Subcutaneous abdominal adipose tissue (tissue), 5 donors: ENCODE measurements around the gene NINJ2.

Source experiments
- H3K27ac ChIP-seq: one replicate; pipeline ENCODE4 v1.7.0; 2013; ENCODE audit warnings: low read depth, mild to moderate bottlenecking, inconsistent platforms, low read length, moderate library complexity
- H3K27me3 ChIP-seq, 5 donors: one replicate each; pipeline ENCODE4 v1.7.0; 2013; ENCODE audit warnings: low read length in 5 of 5, inconsistent platforms in 1 of 5; ENCODE audit not compliant: control insufficient read depth in 5 of 5, insufficient read depth in 4 of 5
- H3K36me3 ChIP-seq, 5 donors: one replicate each; pipeline ENCODE4 v1.7.0; 2013; ENCODE audit warnings: low read length in 5 of 5; ENCODE audit not compliant: control insufficient read depth in 5 of 5, insufficient read depth in 5 of 5
- H3K4me1 ChIP-seq, 5 donors: one replicate each; pipeline ENCODE4 v1.7.0; 2013; ENCODE audit warnings: low read length in 5 of 5, mild to moderate bottlenecking in 3 of 5, moderate library complexity in 1 of 5; ENCODE audit not compliant: control insufficient read depth in 5 of 5, insufficient read depth in 5 of 5
- H3K4me3 ChIP-seq, 5 donors: one replicate each; pipeline ENCODE4 v1.7.0; 2013; ENCODE audit warnings: low read length in 5 of 5, low read depth in 1 of 5
- H3K9ac ChIP-seq, 5 donors: one replicate each; pipeline ENCODE4 v1.7.0; 2013; ENCODE audit warnings: low read length in 5 of 5, mild to moderate bottlenecking in 4 of 5, moderate library complexity in 3 of 5
- H3K9me3 ChIP-seq, 5 donors: one replicate each; pipeline ENCODE4 v1.7.0; 2013; ENCODE audit warnings: low read length in 5 of 5; ENCODE audit not compliant: control insufficient read depth in 5 of 5
- donor health status: healthy.
- donor health status: healthy.
- donor health status: healthy.
- donor health status: healthy.
- donor health status: healthy.

NINJ2 gene

GRCh38 chr12:546920-547845, 116.1 kb downstream of the NINJ2 start:
- peak overlapping the region in 2 of 5 donors; percentile 18 to 25 for H3K4me3 ChIP-seq
- H3K27ac ChIP-seq = no peak overlapping the region
- H3K27me3 ChIP-seq = peaks cover 13 to 27% (median 22%) of the 10 kb centered on the region in 5 donors
- H3K36me3 ChIP-seq = no peaks in the 10 kb centered on the region
- H3K9ac ChIP-seq = no peak overlapping the region
- H3K4me1 ChIP-seq = peaks cover 0 to 18% (median 8%) of the 10 kb centered on the region in 5 donors
- H3K9me3 ChIP-seq = no peaks in the 10 kb centered on the region

DNA sequence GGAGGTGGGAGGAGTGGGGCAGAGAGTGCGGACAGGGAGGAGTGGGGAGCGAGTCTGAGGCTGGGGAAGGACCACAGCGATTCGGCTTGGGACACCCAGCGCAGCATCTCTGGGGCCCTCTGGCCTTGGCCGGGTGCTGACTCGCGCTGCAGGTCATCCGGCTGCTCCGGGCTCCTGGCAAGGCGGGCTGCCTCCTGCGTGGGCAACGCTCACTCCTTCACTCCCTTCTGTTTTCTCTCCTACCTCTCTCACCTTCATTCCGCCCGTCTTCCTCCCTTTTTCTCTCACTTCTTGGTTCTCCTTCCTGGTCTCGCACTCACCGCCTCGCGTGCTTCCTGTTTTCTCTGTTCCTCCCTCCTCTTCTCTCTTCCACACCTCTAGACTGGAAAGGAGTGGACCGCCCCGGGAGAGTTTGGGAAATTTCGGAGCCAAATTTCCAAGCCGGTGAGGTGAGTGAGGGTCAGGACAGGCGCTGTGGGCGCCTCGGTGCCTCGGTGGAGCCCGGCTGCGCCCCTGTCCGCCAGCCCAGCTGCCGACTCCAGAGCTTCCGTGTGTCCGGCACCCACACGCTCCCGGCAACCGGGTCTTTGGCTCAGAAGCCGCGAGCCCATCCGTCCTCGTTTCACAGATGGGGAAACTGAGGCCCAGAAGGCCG, 116.9 kb downstream of the NINJ2 start:
- peaks cover 0 to 16% (median 8%) of the 10 kb centered on the region in 5 donors for H3K4me1 ChIP-seq
- H3K9me3 ChIP-seq = no peaks in the 10 kb centered on the region
- H3K27ac ChIP-seq = no peak overlapping the region
- H3K9ac ChIP-seq = no peak overlapping the region
- H3K27me3 ChIP-seq = peaks cover 10 to 27% (median 22%) of the 10 kb centered on the region in 5 donors
- peak overlapping the region in 1 of 5 donors; percentile 25 for H3K4me3 ChIP-seq
- no peaks in the 10 kb centered on the region for H3K36me3 ChIP-seq

DNA sequence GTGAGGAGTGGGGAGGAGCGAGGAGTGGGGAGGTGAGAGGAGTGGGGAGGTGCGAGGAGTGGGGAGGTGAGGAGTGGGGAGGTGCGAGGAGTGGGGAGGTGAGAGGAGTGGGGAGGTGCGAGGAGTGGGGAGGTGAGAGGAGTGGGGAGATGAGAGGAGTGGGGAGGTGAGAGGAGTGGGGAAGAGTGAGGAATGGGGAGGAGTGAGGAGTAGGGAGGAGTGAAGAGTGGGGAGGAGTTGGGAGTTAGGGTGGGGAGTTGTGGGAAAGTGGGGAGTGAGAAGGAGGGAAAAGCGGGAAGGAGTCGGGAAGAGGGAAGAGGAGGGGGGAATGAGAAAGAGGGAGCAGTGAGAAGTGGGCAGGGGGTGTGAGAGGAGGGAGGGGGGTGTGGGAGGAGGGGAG, 117.4 kb downstream of the NINJ2 start:
- peaks cover 0 to 16% (median 8%) of the 10 kb centered on the region in 5 donors for H3K4me1 ChIP-seq
- H3K9me3 ChIP-seq = no peaks in the 10 kb centered on the region
- H3K9ac ChIP-seq = no peak overlapping the region
- no peak overlapping the region for H3K4me3 ChIP-seq
- H3K27me3 ChIP-seq = peaks cover 10 to 25% (median 22%) of the 10 kb centered on the region in 5 donors
- H3K27ac ChIP-seq = no peak overlapping the region
- no peaks in the 10 kb centered on the region for H3K36me3 ChIP-seq

DNA sequence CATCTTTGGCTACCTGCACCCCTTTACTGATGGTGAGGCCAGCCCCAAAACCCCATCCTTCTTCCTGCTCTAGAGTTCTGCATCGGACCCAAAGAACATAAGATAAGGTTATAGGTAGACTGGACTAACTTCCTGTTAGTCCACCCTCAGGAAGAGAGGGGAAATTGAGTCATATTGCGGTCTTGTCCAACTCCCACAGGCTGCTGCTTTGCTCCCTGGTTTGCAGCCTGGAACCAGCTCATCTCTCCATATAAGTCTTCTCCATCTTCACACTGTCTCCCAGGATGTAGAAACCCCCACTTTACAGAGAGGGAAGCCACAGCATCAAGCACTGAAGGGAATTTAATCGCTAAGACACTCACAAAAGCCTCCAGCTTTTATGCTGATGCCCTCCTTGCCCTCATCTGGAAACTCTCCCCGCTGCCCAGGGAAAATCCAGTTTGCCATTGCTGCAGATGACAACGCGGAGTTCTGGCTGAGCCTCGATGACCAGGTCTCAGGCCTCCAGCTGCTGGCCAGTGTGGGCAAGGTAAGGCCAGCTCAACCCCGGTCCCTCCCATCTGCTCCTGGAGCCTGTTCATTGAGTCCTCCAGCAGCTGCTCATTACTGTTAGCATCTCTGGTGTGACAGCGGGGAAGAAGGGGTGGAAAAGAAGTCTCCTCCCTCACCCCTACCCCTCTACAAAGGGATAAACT, 118.2 kb downstream of the NINJ2 start:
- H3K9me3 ChIP-seq = no peaks in the 10 kb centered on the region
- no peak overlapping the region for H3K4me3 ChIP-seq
- no peaks in the 10 kb centered on the region for H3K36me3 ChIP-seq
- no peak overlapping the region for H3K27ac ChIP-seq
- H3K4me1 ChIP-seq = peaks cover 0 to 16% (median 8%) of the 10 kb centered on the region in 5 donors
- peaks cover 10 to 25% (median 22%) of the 10 kb centered on the region in 5 donors for H3K27me3 ChIP-seq
- H3K9ac ChIP-seq = no peak overlapping the region

- Histone ChIP-seq H3K36me3 (no peaks in the 10 kb centered on the region), H3K9me3 (no peaks in the 10 kb centered on the region), H3K9ac (no peak overlapping the region), H3K4me3 (no peak overlapping the region), H3K27ac (no peak overlapping the region), H3K27me3 (peaks cover 10 to 25% (median 22%) of the 10 kb centered on the region in 5 donors), H3K4me1 (peaks cover 0 to 18% (median 8%) of the 10 kb centered on the region in 5 donors)
These were observed 119.1 kb downstream of the NINJ2 start for GRCh38 chr12:544142-544541.

GRCh38 chr12:543114-543451, 120.2 kb downstream of the NINJ2 start:
- H3K9ac ChIP-seq = no peak overlapping the region
- H3K4me3 ChIP-seq = no peak overlapping the region
- peaks cover 10 to 22% (median 22%) of the 10 kb centered on the region in 5 donors for H3K27me3 ChIP-seq
- H3K36me3 ChIP-seq = no peaks in the 10 kb centered on the region
- no peaks in the 10 kb centered on the region for H3K9me3 ChIP-seq
- peaks cover 2 to 25% (median 12%) of the 10 kb centered on the region in 5 donors for H3K4me1 ChIP-seq
- no peak overlapping the region for H3K27ac ChIP-seq

DNA sequence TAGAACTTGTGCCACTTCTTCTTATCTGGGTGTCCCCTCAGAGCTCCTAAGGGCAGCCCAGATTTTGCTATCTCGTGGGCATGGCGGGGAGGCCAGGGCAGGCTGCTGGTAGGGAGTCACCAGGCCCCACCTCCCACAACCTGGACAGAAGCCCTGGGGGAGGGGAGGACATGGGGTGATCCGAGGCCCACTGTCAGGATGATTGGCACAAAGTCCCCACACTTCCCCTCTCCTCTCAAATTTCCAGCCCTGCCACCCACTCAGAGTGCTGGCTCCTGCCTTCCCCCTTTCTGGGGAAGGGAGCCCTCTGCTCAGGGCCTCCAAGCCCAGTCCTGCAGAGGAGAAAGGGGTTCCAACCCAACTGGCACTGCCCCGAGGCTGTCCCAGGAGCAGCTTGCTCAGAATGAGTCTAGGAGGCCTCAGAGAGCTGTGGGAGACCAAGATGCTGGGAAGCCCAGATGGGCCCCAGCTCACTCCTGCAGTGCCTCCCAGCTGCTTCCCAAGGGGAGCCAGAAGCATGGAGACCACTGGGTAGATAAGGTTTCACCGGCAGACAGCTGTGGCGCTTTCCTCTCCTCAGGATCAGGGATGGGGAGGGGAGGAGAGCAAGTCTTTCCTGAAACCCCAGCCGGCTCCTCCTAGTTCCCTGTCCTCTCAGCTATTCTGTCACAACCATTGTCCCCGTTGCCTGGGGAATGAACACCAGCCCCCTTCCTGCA, 120.7 kb downstream of the NINJ2 start:
- H3K36me3 ChIP-seq = no peaks in the 10 kb centered on the region
- no peak overlapping the region for H3K27ac ChIP-seq
- H3K9ac ChIP-seq = no peak overlapping the region
- H3K4me1 ChIP-seq = peaks cover 2 to 22% (median 12%) of the 10 kb centered on the region in 5 donors
- H3K4me3 ChIP-seq = no peak overlapping the region
- H3K9me3 ChIP-seq = no peaks in the 10 kb centered on the region
- peaks cover 7 to 22% (median 17%) of the 10 kb centered on the region in 5 donors for H3K27me3 ChIP-seq

- Histone ChIP-seq H3K27ac (no peak overlapping the region), H3K9me3 (no peaks in the 10 kb centered on the region), H3K27me3 (peaks cover 6 to 22% (median 17%) of the 10 kb centered on the region in 5 donors), H3K9ac (no peak overlapping the region), H3K36me3 (no peaks in the 10 kb centered on the region), H3K4me1 (peaks cover 2 to 15% (median 8%) of the 10 kb centered on the region in 5 donors), H3K4me3 (no peak overlapping the region)
These were observed 121.4 kb downstream of the NINJ2 start for GRCh38 chr12:541676-542324.
